ENCODE results near the gene TFF3.

DNA sequence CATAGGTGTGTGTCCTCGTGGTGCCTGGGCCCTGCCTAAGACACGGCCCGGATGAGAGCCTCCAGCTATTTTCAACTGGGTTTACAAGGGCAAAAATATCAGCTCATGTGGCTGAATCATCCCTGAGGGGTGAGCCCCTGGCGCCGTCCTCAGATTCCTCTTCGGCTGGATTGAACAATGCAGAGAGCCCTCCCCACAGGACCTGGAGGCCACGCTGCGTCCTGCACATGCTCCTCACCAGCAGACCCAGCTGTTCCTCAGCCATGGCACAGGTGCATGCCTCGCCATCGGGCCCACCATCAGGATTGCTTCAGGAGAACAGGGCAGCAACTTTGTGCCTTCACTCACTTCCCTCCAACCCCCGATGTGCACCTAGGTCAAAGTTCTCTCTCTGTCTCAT, 35.3 kb downstream of the TFF3 start:
- TF ChIP-seq CTCF (IDR thresholded peaks at IDR 0.05 in 8 of 11, conservative IDR thresholded peaks at IDR 0.05 in 3 of 11), result no peak
- no peak for TF ChIP-seq POLR2AphosphoS5 (IDR thresholded peaks at IDR 0.05)
- no peak for TF ChIP-seq POLR2A (IDR thresholded peaks at IDR 0.05)

All from spleen (tissue), 7 donors.